Neural cell (in vitro differentiated cells): ENCODE results near the gene NRCAM. TPM values are rescaled to one million over a fixed set of nuclear protein-coding genes. Genes with fewer than 3 reads are reported as not detected.

Source experiments
- H2AFZ ChIP-seq: fragments of 200-600, 300-800 bp; sonication (generic), shearing (Covaris generic); 2 replicates; pipeline ENCODE4 v1.6.0; 2014; ENCODE audit warnings: low read depth, mild to moderate bottlenecking, antibody characterized with exemption, low read length, moderate library complexity
- H3F3A ChIP-seq: fragments of 200-600 bp; shearing (Covaris generic); 2 replicates; pipeline ENCODE4 v1.6.1; 2016; ENCODE audit warnings: mild to moderate bottlenecking, moderate library complexity, mixed read lengths, antibody characterized with exemption, low read length; ENCODE audit not compliant: insufficient read depth, poor library complexity, severe bottlenecking
- H3K27ac ChIP-seq: fragments of 200-600, 300-800 bp; sonication (generic), shearing (Covaris generic); 2 replicates; pipeline ENCODE4 v1.5.1; 2014; ENCODE audit warnings: mild to moderate bottlenecking, low read length, moderate library complexity
- H3K27me3 ChIP-seq: fragments of 300-800, 200-600 bp; sonication (generic), shearing (Covaris generic); 2 replicates; pipeline ENCODE4 v1.6.0; 2014; ENCODE audit warnings: mild to moderate bottlenecking, low read depth, low read length, moderate library complexity; ENCODE audit not compliant: insufficient read depth
- H3K36me3 ChIP-seq: fragments of 300-800, 200-600 bp; sonication (generic), shearing (Covaris generic); 2 replicates; pipeline ENCODE4 v1.5.1; 2014; ENCODE audit warnings: mild to moderate bottlenecking, antibody characterized with exemption, low read length, moderate library complexity; ENCODE audit not compliant: insufficient read depth
- H3K4me2 ChIP-seq: fragments of 300-800, 200-600 bp; sonication (generic), shearing (Covaris generic); 2 replicates; pipeline ENCODE4 v1.6.0; 2014; ENCODE audit warnings: mild to moderate bottlenecking, low read length
- H3K4me3 ChIP-seq: fragments of 300-800, 200-600 bp; sonication (generic), shearing (Covaris generic); 2 replicates; pipeline ENCODE4 v1.5.1; 2014; ENCODE audit warnings: mild to moderate bottlenecking, low read length, moderate library complexity
- H3K79me2 ChIP-seq: fragments of 200-600 bp; shearing (Covaris generic); replicated peaks from 2 replicates; pipeline ENCODE4 v1.6.0; 2014; ENCODE audit warnings: mild to moderate bottlenecking, low read length, moderate library complexity; ENCODE audit not compliant: insufficient read depth
- H3K9ac ChIP-seq: fragments of 300-800, 200-600 bp; sonication (generic), shearing (Covaris generic); 2 replicates; pipeline ENCODE4 v1.6.1; 2016; ENCODE audit warnings: mild to moderate bottlenecking, low read length, mixed read lengths
- H3K9me2 ChIP-seq: fragments of 200-600 bp; shearing (Covaris generic); 2 replicates; pipeline ENCODE4 v1.6.1; 2016; ENCODE audit warnings: mild to moderate bottlenecking, low read length, mixed read lengths; ENCODE audit not compliant: insufficient read depth
- H3K9me3 ChIP-seq: fragments of 200-600, 300-800 bp; sonication (generic), shearing (Covaris generic); 2 replicates; pipeline ENCODE4 v1.6.1; 2016; ENCODE audit warnings: mild to moderate bottlenecking, mixed run types, low read length, moderate library complexity, mixed read lengths
- H4K20me1 ChIP-seq: fragments of 200-600 bp; shearing (Covaris generic); 2 replicates; pipeline ENCODE4 v1.6.1; 2016; ENCODE audit warnings: mild to moderate bottlenecking, mixed run types; ENCODE audit not compliant: insufficient read depth
- EP300 ChIP-seq: fragments of 450-650 bp; conservative IDR thresholded peaks from 2 replicates; pipeline ENCODE4 v1.6.1; 2014; ENCODE audit warnings: antibody characterized with exemption, mild to moderate bottlenecking, moderate library complexity; ENCODE audit not compliant: poor library complexity, severe bottlenecking
- EZH2 ChIP-seq: fragments of 200-600, 300-800 bp; shearing (Covaris generic), sonication (generic); IDR thresholded peaks from 2 replicates; pipeline ENCODE4 v1.6.1; 2014; ENCODE audit warnings: antibody characterized with exemption, low read length, borderline replicate concordance, mild to moderate bottlenecking; ENCODE audit not compliant: insufficient read depth, poor library complexity, severe bottlenecking
- MXI1 ChIP-seq: fragments of 450-650 bp; conservative IDR thresholded peaks from 2 replicates; pipeline ENCODE4 v1.6.1; 2014; ENCODE audit warnings: antibody characterized with exemption, mild to moderate bottlenecking; ENCODE audit not compliant: poor library complexity, severe bottlenecking
- POLR2AphosphoS5 ChIP-seq: IDR thresholded peaks from 2 replicates; pipeline ENCODE4 v1.6.1; 2012
- RAD21 ChIP-seq: fragments of 450-650 bp; conservative IDR thresholded peaks from 2 replicates; pipeline ENCODE4 v1.6.1; 2014; ENCODE audit warnings: antibody characterized with exemption, mild to moderate bottlenecking, moderate library complexity
- REST ChIP-seq: IDR thresholded peaks from 2 replicates; pipeline ENCODE4 v1.6.1; 2012; ENCODE audit warnings: borderline replicate concordance
- SMC3 ChIP-seq: fragments of 450-650 bp; conservative IDR thresholded peaks from 2 replicates; pipeline ENCODE4 v1.6.1; 2014; ENCODE audit warnings: antibody characterized with exemption, mild to moderate bottlenecking, moderate library complexity; ENCODE audit not compliant: poor library complexity
- TAF1 ChIP-seq: IDR thresholded peaks from 2 replicates; pipeline ENCODE4 v1.6.1; 2012; ENCODE audit warnings: low read depth
- polyA plus RNA-seq: library from polyadenylated mRNA; depleted of rRNA; stranded (reverse); fragments of >200 nt; gene quantifications from 2 replicates; pipeline ENCODE4 v1.2.3, GENCODE V29; 2014
- TF ChIP-seq, protein P1 (sequence below): fragments of 450-650 bp; IDR thresholded peaks from 2 replicates; pipeline ENCODE4 v1.5.1; 2014; ENCODE audit warnings: antibody characterized with exemption, mild to moderate bottlenecking, moderate library complexity; ENCODE audit not compliant: poor library complexity, severe bottlenecking

NRCAM gene
- polyA plus RNA-seq, 1 donor from 2014 or later, result 90.9 TPM

DNA sequence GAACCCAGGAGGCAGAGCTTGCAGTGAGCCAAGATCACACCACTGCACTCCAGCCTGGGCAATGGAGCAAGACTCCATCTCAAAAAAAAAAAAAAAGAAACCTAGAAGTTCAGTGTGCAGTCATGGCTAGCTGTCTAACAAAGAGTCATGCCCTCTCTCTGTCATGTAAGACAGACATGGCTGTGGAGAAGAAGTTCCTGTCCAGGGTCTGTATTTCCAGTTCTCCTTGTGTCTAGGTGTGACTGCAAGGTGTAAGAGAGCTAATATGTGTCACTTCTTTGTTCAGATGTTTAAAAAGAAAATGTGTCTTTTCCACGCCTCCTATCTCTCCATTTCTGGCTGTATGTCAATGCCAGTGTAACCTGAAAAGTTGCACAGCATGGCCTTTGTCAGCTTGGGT is 139.5 kb downstream of the NRCAM start:
- Histone ChIP-seq H3K27ac (no peak overlapping the region), H3K4me3 (no peak overlapping the region), H3K9me3 (no peaks in the 10 kb centered on the region), H4K20me1 (no peaks in the 10 kb centered on the region), H3K36me3 (no peaks in the 10 kb centered on the region), H3F3A (no peaks in the 10 kb centered on the region), H3K79me2 (no peaks in the 10 kb centered on the region), H3K9ac (no peak overlapping the region), H3K4me2 (no peak overlapping the region), H3K27me3 (no peaks in the 10 kb centered on the region), H2AFZ (no peak overlapping the region), H3K9me2 (no peaks in the 10 kb centered on the region)
- TF ChIP-seq EP300, result no peak
- TF ChIP-seq, protein P1, sequence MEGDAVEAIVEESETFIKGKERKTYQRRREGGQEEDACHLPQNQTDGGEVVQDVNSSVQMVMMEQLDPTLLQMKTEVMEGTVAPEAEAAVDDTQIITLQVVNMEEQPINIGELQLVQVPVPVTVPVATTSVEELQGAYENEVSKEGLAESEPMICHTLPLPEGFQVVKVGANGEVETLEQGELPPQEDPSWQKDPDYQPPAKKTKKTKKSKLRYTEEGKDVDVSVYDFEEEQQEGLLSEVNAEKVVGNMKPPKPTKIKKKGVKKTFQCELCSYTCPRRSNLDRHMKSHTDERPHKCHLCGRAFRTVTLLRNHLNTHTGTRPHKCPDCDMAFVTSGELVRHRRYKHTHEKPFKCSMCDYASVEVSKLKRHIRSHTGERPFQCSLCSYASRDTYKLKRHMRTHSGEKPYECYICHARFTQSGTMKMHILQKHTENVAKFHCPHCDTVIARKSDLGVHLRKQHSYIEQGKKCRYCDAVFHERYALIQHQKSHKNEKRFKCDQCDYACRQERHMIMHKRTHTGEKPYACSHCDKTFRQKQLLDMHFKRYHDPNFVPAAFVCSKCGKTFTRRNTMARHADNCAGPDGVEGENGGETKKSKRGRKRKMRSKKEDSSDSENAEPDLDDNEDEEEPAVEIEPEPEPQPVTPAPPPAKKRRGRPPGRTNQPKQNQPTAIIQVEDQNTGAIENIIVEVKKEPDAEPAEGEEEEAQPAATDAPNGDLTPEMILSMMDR, result no peak
- TF ChIP-seq REST, result no peak
- TF ChIP-seq EZH2, result no peak
- TF ChIP-seq MXI1, result no peak
- TF ChIP-seq TAF1, result no peak
- no peak for TF ChIP-seq SMC3
- TF ChIP-seq RAD21, result no peak

GRCh38 chr7:108314551-108314950 is 141.7 kb downstream of the NRCAM start:
- H3F3A ChIP-seq, result no peaks in the 10 kb centered on the region
- no peaks in the 10 kb centered on the region for H3K79me2 ChIP-seq
- H3K27me3 ChIP-seq, result no peaks in the 10 kb centered on the region
- H3K9me2 ChIP-seq, result no peaks in the 10 kb centered on the region
- no peak overlapping the region for H3K27ac ChIP-seq
- H3K4me2 ChIP-seq, result no peak overlapping the region
- H3K9ac ChIP-seq, result no peak overlapping the region
- no peak for TF ChIP-seq POLR2AphosphoS5
- no peak for TF ChIP-seq MXI1
- no peak for TF ChIP-seq SMC3
- TF ChIP-seq REST, result no peak
- TF ChIP-seq RAD21, result no peak
- TF ChIP-seq, protein P1, result no peak
- no peak for TF ChIP-seq EZH2
- TF ChIP-seq EP300, result no peak
- TF ChIP-seq TAF1, result no peak
- no peaks in the 10 kb centered on the region for H3K36me3 ChIP-seq
- no peaks in the 10 kb centered on the region for H4K20me1 ChIP-seq
- no peak overlapping the region for H2AFZ ChIP-seq
- no peaks in the 10 kb centered on the region for H3K9me3 ChIP-seq
- H3K4me3 ChIP-seq, result no peak overlapping the region
